ENCODE results near the gene NDUFA6. TPM values are rescaled to one million over a fixed set of nuclear protein-coding genes. Genes with fewer than 3 reads are reported as not detected.
"Not testable (repeated sequence)": the region's sequence is repeated elsewhere in the genome, so short reads cannot be mapped to it uniquely, and the experiment has no call there.

NDUFA6 gene
- total RNA-seq (10 to 100 TPM; 41.0 to 41.1 TPM), polyA plus RNA-seq (100 to 1,000 TPM; 106 to 137 (median 115) TPM), total RNA-seq (30.4 to 85.4 (median 48.1) reads per million in 6 experiments)

- Mint-ChIP-seq H3K36me3 (peaks cover 0 to 19% (median 2%) of the 10 kb centered on the region in 3 donors), H3K27ac (peak within 1 kb of the TSS; percentile 95 to 100 (median 99)), H3K4me3 (peak within 1 kb of the TSS; percentile 94 to 99 (median 98)), H3K4me1 (peaks cover 16 to 44% (median 28%) of the 10 kb centered on the region in 4 donors), H3K27me3 (no peaks in the 10 kb centered on the region), H3K9me3 (no peaks in the 10 kb centered on the region)
- DNase-seq (peak; percentile 92 to 99 (median 98)), ATAC-seq (peak; percentile 86 to 92)
- POLR2A ChIA-PET, result interaction anchor here (0.6 to 6.0 kb wide), 13 partner anchors 11 to 524 kb away, joined by 3 to 163 read pairs (median 5); partner anchors contain the start of genes NAGA, PHETA2, POLDIP3 and SMDT1
These were observed at the start of gene NDUFA6 for GRCh38 chr22:42090596-42091454. Gene NDUFA6, minus strand, starts transcription at chr22:42090772. Its CDS starts 28 bp downstream, at chr22:42090744.

GRCh38 chr22:42140153-42140552 lies 49.6 kb upstream of the NDUFA6 start:
- Mint-ChIP-seq H3K36me3 (peaks cover 0 to 28% (median 11%) of the 10 kb centered on the region in 3 donors), H3K27ac (peak overlapping the region in 1 of 10 donors; percentile 53)
- POLR2A ChIA-PET, result interaction anchor here (1.3 kb wide), 1 partner anchor 60 kb away, joined by 3 read pairs; the partner anchor contains the start of gene SMDT1
- not testable (repeated sequence) for H3K9me3 Mint-ChIP-seq, ATAC-seq, DNase-seq, H3K27me3 Mint-ChIP-seq, H3K4me3 Mint-ChIP-seq, H3K4me1 Mint-ChIP-seq

DNA sequence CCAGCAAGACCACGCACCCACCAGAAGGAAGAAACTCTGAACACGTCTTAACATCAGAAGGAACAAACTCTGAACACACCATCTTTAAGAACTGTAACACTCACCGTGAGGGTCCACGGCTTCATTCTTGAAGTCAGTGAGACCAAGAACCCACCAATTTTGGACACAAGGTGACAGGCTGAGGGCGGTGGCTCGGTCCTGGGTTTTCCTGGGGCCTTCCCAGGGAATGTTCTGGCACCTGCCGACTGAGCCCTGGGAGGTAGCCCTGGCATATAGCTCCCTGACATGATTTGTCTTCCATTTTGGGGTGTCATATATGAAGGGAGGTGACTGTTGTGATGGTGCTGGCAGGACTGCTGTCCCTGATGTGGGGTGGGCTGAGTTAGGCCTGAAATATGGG lies 48.9 kb upstream of the NDUFA6 start:
- H3K4me3 Mint-ChIP-seq, ATAC-seq, H3K9me3 Mint-ChIP-seq, H3K27me3 Mint-ChIP-seq, H3K4me1 Mint-ChIP-seq, DNase-seq: not testable (repeated sequence)
- H3K27ac Mint-ChIP-seq, result peak overlapping the region in 2 of 10 donors; percentile 15 to 53
- POLR2A ChIA-PET, result interaction anchor here (1.3 kb wide), 1 partner anchor 60 kb away, joined by 3 read pairs; the partner anchor contains the start of gene SMDT1
- H3K36me3 Mint-ChIP-seq, result peaks cover 0 to 22% (median 11%) of the 10 kb centered on the region in 3 donors

- no peaks in the 10 kb centered on the region for H3K4me1 Mint-ChIP-seq
- H3K9me3 Mint-ChIP-seq, result no peaks in the 10 kb centered on the region
- DNase-seq, result no peak
- POLR2A ChIA-PET, result interaction anchor here (1.3 kb wide), 1 partner anchor 59 kb away, joined by 3 read pairs; the partner anchor contains the start of gene SMDT1
- H3K4me3 Mint-ChIP-seq, result no peak overlapping the region
- H3K27me3 Mint-ChIP-seq, result no peaks in the 10 kb centered on the region
- ATAC-seq, result no peak
- peaks cover 0 to 22% (median 11%) of the 10 kb centered on the region in 3 donors for H3K36me3 Mint-ChIP-seq
- peak overlapping the region in 1 of 10 donors; percentile 15 for H3K27ac Mint-ChIP-seq
These were observed 48.4 kb upstream of the NDUFA6 start for GRCh38 chr22:42138972-42139371.

DNA sequence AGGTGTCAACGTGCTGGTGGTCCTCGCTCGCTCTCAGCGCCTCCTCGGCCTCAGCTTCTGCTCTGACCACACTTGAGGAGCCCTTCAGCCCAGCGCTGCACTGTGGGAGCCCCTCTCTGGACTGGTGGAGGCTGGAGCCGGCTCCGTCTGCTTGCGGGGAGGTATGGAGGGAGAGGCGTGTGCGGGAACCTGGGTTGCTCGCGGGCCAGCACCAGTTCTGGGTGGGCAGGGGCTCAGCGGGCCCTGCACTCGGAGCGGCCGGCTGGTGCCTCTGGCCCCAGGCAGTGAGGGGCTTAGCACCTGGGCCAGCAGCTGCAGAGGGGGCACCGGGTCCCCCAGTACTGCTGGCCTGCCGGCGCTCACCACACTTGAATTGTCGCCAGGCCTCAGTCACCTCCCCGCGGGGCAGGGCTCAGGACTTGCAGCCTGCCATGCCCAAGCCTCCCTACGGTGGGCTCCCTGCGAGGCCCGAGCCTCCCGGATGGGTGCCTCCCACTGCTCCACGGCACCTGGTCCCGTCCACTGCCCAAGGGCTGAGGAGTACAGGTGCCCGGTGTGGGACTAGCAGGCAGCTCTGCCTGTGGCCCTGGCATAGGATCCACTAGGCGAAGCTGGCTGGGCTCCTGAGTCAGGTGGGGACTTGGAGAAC lies 47.7 kb upstream of the NDUFA6 start:
- ATAC-seq, result no peak
- Mint-ChIP-seq H3K9me3 (no peaks in the 10 kb centered on the region), H3K27ac (no peak overlapping the region), H3K27me3 (no peaks in the 10 kb centered on the region), H3K36me3 (peaks cover 0 to 22% (median 11%) of the 10 kb centered on the region in 3 donors), H3K4me3 (no peak overlapping the region), H3K4me1 (no peaks in the 10 kb centered on the region)
- no peak for DNase-seq
- POLR2A ChIA-PET, result no interaction called here

- H3K27me3 Mint-ChIP-seq, ATAC-seq, DNase-seq, H3K9me3 Mint-ChIP-seq, POLR2A ChIA-PET, H3K4me1 Mint-ChIP-seq, H3K4me3 Mint-ChIP-seq, H3K27ac Mint-ChIP-seq: not testable (repeated sequence)
- peaks cover 0 to 13% (median 9%) of the 10 kb centered on the region in 3 donors for H3K36me3 Mint-ChIP-seq
These were observed 45.1 kb upstream of the NDUFA6 start for GRCh38 chr22:42135688-42136087.

DNA sequence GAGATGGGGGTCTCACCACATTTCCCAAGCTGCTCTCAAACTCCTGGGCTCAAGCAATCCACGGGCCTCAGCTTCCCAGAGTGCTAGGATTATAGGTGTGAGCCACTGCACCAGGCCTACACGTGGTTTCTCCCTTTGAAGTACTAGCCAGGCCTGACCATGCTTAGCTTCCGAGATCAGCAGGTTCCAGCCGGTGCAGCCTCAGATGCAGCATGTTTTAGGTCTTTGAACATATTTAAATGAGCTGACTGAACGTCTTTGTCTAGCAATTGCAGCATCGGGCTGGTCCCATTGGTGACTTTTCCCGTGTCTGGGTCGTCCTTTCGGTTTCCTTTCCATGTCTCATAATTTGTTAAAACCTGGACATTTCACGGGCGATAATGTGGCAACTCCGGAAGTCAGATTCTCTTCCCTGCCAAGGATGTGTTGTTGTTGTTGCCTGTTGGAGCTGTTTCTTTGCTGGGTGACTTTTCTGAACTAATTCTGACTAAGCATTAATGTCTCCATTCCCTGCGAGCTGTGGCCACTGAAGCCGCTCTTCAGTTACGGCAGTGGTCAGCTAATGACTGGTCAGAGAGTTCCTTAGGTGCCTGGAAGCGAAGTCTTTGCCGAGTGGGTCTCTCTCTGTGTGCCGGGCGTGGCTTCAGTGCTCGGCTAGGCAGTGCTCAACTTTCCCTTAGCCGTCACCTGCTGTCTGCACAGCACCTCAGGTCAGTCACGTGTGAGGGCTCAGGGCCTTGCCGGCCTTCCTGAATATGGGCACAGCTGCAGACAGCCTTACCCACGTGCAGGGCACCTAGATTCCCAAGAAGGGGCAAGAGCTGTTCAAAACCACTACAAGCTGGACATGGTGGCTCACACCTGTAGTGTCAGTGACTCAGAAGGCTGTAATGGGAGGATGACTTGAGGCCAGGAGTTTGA lies 43.8 kb upstream of the NDUFA6 start:
- H3K4me1 Mint-ChIP-seq, result peaks cover 0 to 4% (median 3%) of the 10 kb centered on the region in 4 donors
- POLR2A ChIA-PET, result no interaction called here
- peak overlapping the region in 1 of 10 donors; percentile 24 for H3K4me3 Mint-ChIP-seq
- no peaks in the 10 kb centered on the region for H3K27me3 Mint-ChIP-seq
- DNase-seq (no peak), ATAC-seq (no peak)
- peaks cover 0 to 5% (median 5%) of the 10 kb centered on the region in 3 donors for H3K36me3 Mint-ChIP-seq
- peak overlapping the region in 2 of 10 donors; percentile 55 to 65 for H3K27ac Mint-ChIP-seq
- H3K9me3 Mint-ChIP-seq, result no peaks in the 10 kb centered on the region

DNA sequence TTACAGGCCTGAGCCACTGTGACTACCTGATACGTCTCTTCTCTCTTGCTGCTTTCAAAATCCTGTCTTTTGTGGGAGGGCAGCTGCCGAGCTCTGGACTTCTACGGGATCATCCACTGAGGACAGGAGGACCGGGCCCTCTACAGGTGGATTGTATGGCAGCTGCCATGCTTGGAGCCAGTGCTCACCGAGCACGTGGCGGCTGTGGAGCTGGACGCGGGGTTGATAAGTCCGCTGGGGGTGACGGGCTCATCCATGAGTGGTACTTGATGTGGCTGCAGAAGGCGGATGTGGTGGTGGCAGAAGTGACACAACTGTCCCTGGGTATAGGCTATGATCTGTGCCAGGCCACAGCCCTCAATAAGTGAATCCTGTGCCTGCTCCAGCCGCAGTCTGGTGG lies 41.9 kb upstream of the NDUFA6 start:
- no peak overlapping the region for H3K4me3 Mint-ChIP-seq
- H3K27me3 Mint-ChIP-seq, result no peaks in the 10 kb centered on the region
- no peaks in the 10 kb centered on the region for H3K9me3 Mint-ChIP-seq
- DNase-seq (no peak), ATAC-seq (no peak)
- POLR2A ChIA-PET, result interaction anchor here (1.0 kb wide), 1 partner anchor 307 kb away, joined by 3 read pairs; no protein-coding TSS in a partner anchor
- H3K4me1 Mint-ChIP-seq, result peaks cover 0 to 5% (median 3%) of the 10 kb centered on the region in 4 donors
- H3K27ac Mint-ChIP-seq, result peak overlapping the region in 1 of 10 donors; percentile 16
- H3K36me3 Mint-ChIP-seq, result no peaks in the 10 kb centered on the region

GRCh38 chr22:42131562-42131961 lies 41.0 kb upstream of the NDUFA6 start:
- no peaks in the 10 kb centered on the region for H3K36me3 Mint-ChIP-seq
- no peak for ATAC-seq
- no peaks in the 10 kb centered on the region for H3K27me3 Mint-ChIP-seq
- H3K9me3 Mint-ChIP-seq, result no peaks in the 10 kb centered on the region
- peak overlapping the region in 3 of 10 donors; percentile 34 to 67 (median 35) for H3K27ac Mint-ChIP-seq
- POLR2A ChIA-PET, result interaction anchor here (1.1 kb wide), 1 partner anchor 41 kb away, joined by 4 read pairs; the partner anchor contains the start of gene NDUFA6
- peaks cover 0 to 5% (median 3%) of the 10 kb centered on the region in 4 donors for H3K4me1 Mint-ChIP-seq
- no peak overlapping the region for H3K4me3 Mint-ChIP-seq
- no peak for DNase-seq

GRCh38 chr22:42130639-42131431 lies 40.3 kb upstream of the NDUFA6 start, which contains the start of gene CYP2D6:
Gene CYP2D6, minus strand, starts transcription at chr22:42130810. Its CDS starts 19 bp downstream, at chr22:42130791.
- H3K36me3 Mint-ChIP-seq, H3K9me3 Mint-ChIP-seq, ATAC-seq, H3K4me1 Mint-ChIP-seq, H3K27me3 Mint-ChIP-seq, H3K4me3 Mint-ChIP-seq, DNase-seq: not testable (repeated sequence)
- POLR2A ChIA-PET, result interaction anchor here (1.1 kb wide), 1 partner anchor 40 kb away, joined by 4 read pairs; the partner anchor contains the start of gene NDUFA6
- peak within 1 kb of the TSS in 5 of 10 donors; percentile 35 to 83 (median 70) for H3K27ac Mint-ChIP-seq

DNA sequence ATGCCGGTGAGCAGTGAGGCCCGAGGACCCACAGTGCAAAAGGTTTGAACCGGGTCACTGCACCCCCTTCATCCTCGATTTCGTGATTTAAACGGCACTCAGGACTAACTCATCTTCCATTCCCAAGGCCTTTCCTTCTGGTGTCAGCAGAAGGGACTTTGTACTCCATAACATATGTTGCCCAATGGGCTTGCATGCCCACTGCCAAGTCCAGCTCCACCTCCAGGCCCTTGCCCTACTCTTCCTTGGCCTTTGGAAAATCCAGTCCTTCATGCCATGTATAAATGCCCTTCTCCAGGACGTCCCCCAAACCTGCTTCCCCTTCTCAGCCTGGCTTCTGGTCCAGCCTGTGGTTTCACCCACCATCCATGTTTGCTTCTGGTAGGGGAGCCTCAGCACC lies 39.6 kb upstream of the NDUFA6 start:
- H3K4me1 Mint-ChIP-seq, ATAC-seq, H3K27me3 Mint-ChIP-seq, H3K4me3 Mint-ChIP-seq, DNase-seq, POLR2A ChIA-PET, H3K36me3 Mint-ChIP-seq, H3K9me3 Mint-ChIP-seq: not testable (repeated sequence)
- peak overlapping the region in 2 of 10 donors; percentile 43 to 70 for H3K27ac Mint-ChIP-seq
